Measurements from ENCODE around the gene RTN4RL1. TPM values are rescaled to one million over a fixed set of nuclear protein-coding genes. Genes with fewer than 3 reads are reported as not detected.
"Not testable (repeated sequence)": the region's sequence is repeated elsewhere in the genome, so short reads cannot be mapped to it uniquely, and the experiment has no call there.

Gene RTN4RL1
- total RNA-seq, 1 experiment from 2014 or later = 0.22 TPM

DNA sequence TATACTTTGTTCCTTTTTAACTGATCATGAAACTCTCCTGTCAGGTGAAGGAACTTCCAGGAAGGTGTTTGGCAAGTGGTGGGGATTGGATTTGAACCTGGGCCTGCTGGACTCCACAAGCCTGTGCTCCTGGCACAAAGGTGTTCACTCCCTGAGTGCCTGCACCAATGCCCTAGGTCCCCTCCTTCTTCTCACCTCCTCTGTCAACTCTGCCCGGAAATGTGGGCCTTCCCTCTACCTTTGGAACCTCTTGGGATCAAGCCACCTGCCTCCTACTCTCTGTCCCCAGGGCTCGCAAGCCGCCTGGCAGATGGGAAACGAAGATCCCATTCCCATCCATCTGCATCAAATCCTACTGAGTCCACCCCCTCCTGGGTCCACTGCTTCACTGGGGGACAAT, 40.0 kb downstream of the RTN4RL1 start:
- H3K4me3 Mint-ChIP-seq = no peak overlapping the region
- Histone ChIP-seq H3K4me2 (ENCODE audit: insufficient read depth, insufficient read length, low read length) (no peak overlapping the region), H2BK15ac (ENCODE audit: low read depth, low read length) (no peak overlapping the region), H4K91ac (ENCODE audit: insufficient read length, low read depth, low read length) (no peak overlapping the region), H4K8ac (replicated peaks; ENCODE audit: insufficient read length, low read depth, low read length) (no peak overlapping the region), H3K27ac (ENCODE audit: insufficient read length, low read depth, low read length) (no peak overlapping the region), H3T11ph (ENCODE audit: low read length) (no peak overlapping the region), H3K79me1 (ENCODE audit: insufficient read depth, low read depth, low read length, poor library complexity, severe bottlenecking) (no peaks in the 10 kb centered on the region), H3K9ac (ENCODE audit: extremely low read depth, insufficient read length, low read length) (no peak overlapping the region), H3K23ac (ENCODE audit: insufficient read length, low read depth, low read length) (no peak overlapping the region), H3K27me3 (ENCODE audit: insufficient read depth, low read length) (no peaks in the 10 kb centered on the region; the same call in 1 of the 2 replicates), H2BK5ac (ENCODE audit: insufficient read length, low read length) (no peak overlapping the region), H2BK20ac (ENCODE audit: low read depth, low read length, poor library complexity, severe bottlenecking) (no peak overlapping the region), H3K79me2 (ENCODE audit: insufficient read depth, low read length) (no peaks in the 10 kb centered on the region), H3K56ac (ENCODE audit: insufficient read length, low read depth, low read length) (no peak overlapping the region), H4K5ac (ENCODE audit: insufficient read length, low read depth, low read length) (no peak overlapping the region), H3K23me2 (ENCODE audit: insufficient read length, low read depth, low read length, poor library complexity, severe bottlenecking) (no peaks in the 10 kb centered on the region), H2AK5ac (ENCODE audit: insufficient read length, low read length) (no peak overlapping the region), H2BK120ac (ENCODE audit: low read depth, low read length, poor library complexity, severe bottlenecking) (no peak overlapping the region), H3K18ac (ENCODE audit: insufficient read length, low read depth, low read length) (no peak overlapping the region), H4K20me1 (ENCODE audit: control insufficient read depth, insufficient read depth, insufficient read length) (no peaks in the 10 kb centered on the region), H2BK12ac (ENCODE audit: insufficient read length, low read depth, low read length) (no peak overlapping the region), H3K4ac (ENCODE audit: low read depth, low read length) (no peak overlapping the region), H3K9me3 (ENCODE audit: control insufficient read depth, low read depth, low read length) (no peaks in the 10 kb centered on the region), H2AFZ (ENCODE audit: low read length) (no peak overlapping the region), H3K4me1 (ENCODE audit: insufficient read depth, low read length) (no peaks in the 10 kb centered on the region; the same call in 1 of the 2 replicates), H3K14ac (ENCODE audit: insufficient read depth, low read length) (no peak overlapping the region)
- no peaks in the 10 kb centered on the region for H3K36me3 Mint-ChIP-seq (ENCODE audit: insufficient read depth in 1 of 3, low read depth in 3 of 3)
- no peak for DNase-seq
- H3K27ac Mint-ChIP-seq = no peak overlapping the region
- no CpG with 5 or more reads among the region's 4 CpGs for WGBS (ENCODE audit: extremely low coverage, insufficient read length, low lambda C conversion rate)
- H3K27me3 Mint-ChIP-seq (ENCODE audit: low read depth) = peaks cover 34% of the 10 kb centered on the region
- peaks cover 10 to 20% of the 10 kb centered on the region in 2 experiments; a peak in 3 of 4 replicates for H3K4me1 Mint-ChIP-seq
- TF ChIP-seq, protein P1, sequence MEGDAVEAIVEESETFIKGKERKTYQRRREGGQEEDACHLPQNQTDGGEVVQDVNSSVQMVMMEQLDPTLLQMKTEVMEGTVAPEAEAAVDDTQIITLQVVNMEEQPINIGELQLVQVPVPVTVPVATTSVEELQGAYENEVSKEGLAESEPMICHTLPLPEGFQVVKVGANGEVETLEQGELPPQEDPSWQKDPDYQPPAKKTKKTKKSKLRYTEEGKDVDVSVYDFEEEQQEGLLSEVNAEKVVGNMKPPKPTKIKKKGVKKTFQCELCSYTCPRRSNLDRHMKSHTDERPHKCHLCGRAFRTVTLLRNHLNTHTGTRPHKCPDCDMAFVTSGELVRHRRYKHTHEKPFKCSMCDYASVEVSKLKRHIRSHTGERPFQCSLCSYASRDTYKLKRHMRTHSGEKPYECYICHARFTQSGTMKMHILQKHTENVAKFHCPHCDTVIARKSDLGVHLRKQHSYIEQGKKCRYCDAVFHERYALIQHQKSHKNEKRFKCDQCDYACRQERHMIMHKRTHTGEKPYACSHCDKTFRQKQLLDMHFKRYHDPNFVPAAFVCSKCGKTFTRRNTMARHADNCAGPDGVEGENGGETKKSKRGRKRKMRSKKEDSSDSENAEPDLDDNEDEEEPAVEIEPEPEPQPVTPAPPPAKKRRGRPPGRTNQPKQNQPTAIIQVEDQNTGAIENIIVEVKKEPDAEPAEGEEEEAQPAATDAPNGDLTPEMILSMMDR (conservative IDR thresholded peaks at IDR 0.05) = no peak
- no peaks in the 10 kb centered on the region for H3K9me3 Mint-ChIP-seq

DNA sequence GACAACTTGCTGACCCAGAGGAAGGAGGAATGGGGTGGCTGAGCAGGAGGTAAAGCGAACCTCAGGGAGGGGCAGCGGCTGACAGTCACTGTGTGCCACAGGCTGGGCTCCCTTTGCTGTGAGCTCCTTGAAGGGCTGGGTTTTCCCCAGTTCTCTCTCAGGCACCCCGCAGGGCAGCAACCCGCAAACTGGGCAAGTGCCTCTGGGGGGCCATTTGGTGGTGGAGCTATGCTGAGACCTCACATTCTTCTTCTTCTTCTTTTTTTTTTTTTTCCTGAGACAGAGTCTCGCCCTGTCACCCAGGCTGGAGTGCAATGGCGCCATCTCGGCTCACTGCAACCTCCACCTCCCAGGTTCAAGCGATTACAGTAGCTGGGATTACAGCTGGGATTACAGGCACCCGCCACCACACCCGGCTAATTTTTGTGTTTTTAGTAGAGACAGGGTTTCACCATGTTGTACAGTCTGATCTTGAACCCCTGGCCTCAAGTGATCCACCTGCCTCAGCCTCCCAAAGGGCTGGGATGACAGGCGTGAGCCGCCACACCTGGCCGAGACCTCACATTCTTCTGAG, 42.3 kb downstream of the RTN4RL1 start:
- H2BK5ac ChIP-seq (ENCODE audit: insufficient read length, low read length); H3K18ac ChIP-seq (ENCODE audit: insufficient read length, low read depth, low read length); H3K4ac ChIP-seq (ENCODE audit: low read depth, low read length); H3K36me3 Mint-ChIP-seq (ENCODE audit: insufficient read depth in 1 of 3, low read depth in 3 of 3); H3K9me3 Mint-ChIP-seq; H3K4me1 ChIP-seq (ENCODE audit: insufficient read depth, low read length); H3T11ph ChIP-seq (ENCODE audit: low read length); H2BK12ac ChIP-seq (ENCODE audit: insufficient read length, low read depth, low read length); H3K27ac Mint-ChIP-seq; H4K8ac ChIP-seq (replicated peaks; ENCODE audit: insufficient read length, low read depth, low read length); H3K56ac ChIP-seq (ENCODE audit: insufficient read length, low read depth, low read length); H3K79me2 ChIP-seq (ENCODE audit: insufficient read depth, low read length); H3K9me3 ChIP-seq (ENCODE audit: control insufficient read depth, low read depth, low read length); H3K27me3 ChIP-seq (ENCODE audit: insufficient read depth, low read length); H4K5ac ChIP-seq (ENCODE audit: insufficient read length, low read depth, low read length); H3K4me2 ChIP-seq (ENCODE audit: insufficient read depth, insufficient read length, low read length); H3K27ac ChIP-seq (ENCODE audit: insufficient read length, low read depth, low read length); H4K91ac ChIP-seq (ENCODE audit: insufficient read length, low read depth, low read length); H3K23me2 ChIP-seq (ENCODE audit: insufficient read length, low read depth, low read length, poor library complexity, severe bottlenecking); H3K79me1 ChIP-seq (ENCODE audit: insufficient read depth, low read depth, low read length, poor library complexity, severe bottlenecking); H2BK20ac ChIP-seq (ENCODE audit: low read depth, low read length, poor library complexity, severe bottlenecking); DNase-seq; H3K9ac ChIP-seq (ENCODE audit: extremely low read depth, insufficient read length, low read length); H2BK120ac ChIP-seq (ENCODE audit: low read depth, low read length, poor library complexity, severe bottlenecking); H2AK5ac ChIP-seq (ENCODE audit: insufficient read length, low read length); H2BK15ac ChIP-seq (ENCODE audit: low read depth, low read length); H3K23ac ChIP-seq (ENCODE audit: insufficient read length, low read depth, low read length); H4K20me1 ChIP-seq (ENCODE audit: control insufficient read depth, insufficient read depth, insufficient read length); H3K14ac ChIP-seq (ENCODE audit: insufficient read depth, low read length); H2AFZ ChIP-seq (ENCODE audit: low read length); H3K4me3 Mint-ChIP-seq: not testable (repeated sequence)
- no CpG with 5 or more reads among the region's 13 CpGs for WGBS (ENCODE audit: extremely low coverage, insufficient read length, low lambda C conversion rate)
- Mint-ChIP-seq H3K27me3 (ENCODE audit: low read depth) (peaks cover 37% of the 10 kb centered on the region), H3K4me1 (peaks cover 10 to 20% of the 10 kb centered on the region in 2 experiments; a peak in 3 of 4 replicates)

Data from H9 (cell line).